Upper lobe of right lung (tissue), 1 donor: ENCODE results near the gene ITGA1. TPM values are rescaled to one million over a fixed set of nuclear protein-coding genes. Genes with fewer than 3 reads are reported as not detected.

Experiments used
- ATAC-seq: fragments of 200-7000 bp; cut with Tn5 transposase; one replicate; pipeline ENCODE4 v1.9.1; 2020; ENCODE audit warnings: mild to moderate bottlenecking, moderate library complexity
- DNase-seq: peaks from one replicate; pipeline ENCODE4 v3.0.0-alpha.2; 2020
- H3K27ac ChIP-seq: fragments of 200-600 bp; one replicate; pipeline ENCODE4 v1.8.0; 2022
- H3K27me3 ChIP-seq: fragments of 200-600 bp; one replicate; pipeline ENCODE4 v1.8.0; 2022; ENCODE audit warnings: mild to moderate bottlenecking
- H3K36me3 ChIP-seq: fragments of 200-600 bp; one replicate; pipeline ENCODE4 v1.8.0; 2022
- H3K4me1 ChIP-seq: fragments of 200-600 bp; one replicate; pipeline ENCODE4 v1.8.0; 2022
- H3K4me3 ChIP-seq: fragments of 200-600 bp; one replicate; pipeline ENCODE4 v1.8.0; 2022; ENCODE audit warnings: mild to moderate bottlenecking
- H3K9me3 ChIP-seq: fragments of 200-600 bp; one replicate; pipeline ENCODE4 v1.8.0; 2022
- CTCF ChIP-seq: fragments of 200-600 bp; IDR thresholded peaks from one replicate; pipeline ENCODE4 v1.8.0; 2022; ENCODE audit warnings: antibody characterized with exemption
- intact Hi-C: fragments of 100-400 bp; cut with DNase I; formaldehyde crosslinking; loops from one replicate; pipeline ENCODE4 v1.11.0; 2022
- total RNA-seq: library from RNA; stranded (reverse); fragmentation: NEBNext Ultra II Directional; extraction: Animal tissue kit (Norgen Biotek cat#: 25700); gene quantifications from one replicate; pipeline ENCODE4 v1.2.1, GENCODE V29; 2021
- donor health status: DM: no; HTN: yes; CAD: no; lungs with severe emphysema.

Gene ITGA1
- total RNA-seq, 1 donor from 2014 or later, result 94.8 TPM

- no peak for ATAC-seq
- no peak overlapping the region for H3K27ac ChIP-seq
Measured at GRCh38 chr5:52886206-52886605, 98.5 kb downstream of the ITGA1 start.

GRCh38 chr5:52887066-52887465 is 99.3 kb downstream of the ITGA1 start:
- Histone ChIP-seq H3K27ac (no peak overlapping the region), H3K4me1 (no peaks in the 10 kb centered on the region), H3K36me3 (peaks cover 12% of the 10 kb centered on the region), H3K4me3 (no peak overlapping the region), H3K27me3 (no peaks in the 10 kb centered on the region), H3K9me3 (no peaks in the 10 kb centered on the region)
- DNase-seq (no peak), ATAC-seq (no peak)
- no peak for TF ChIP-seq CTCF
- intact Hi-C loops, result no loop called here

More at GRCh38 chr5:52886206-52886605, 98.5 kb downstream of the ITGA1 start:
- Histone ChIP-seq H3K4me3 (no peak overlapping the region), H3K9me3 (no peaks in the 10 kb centered on the region), H3K27me3 (no peaks in the 10 kb centered on the region), H3K36me3 (peaks cover 12% of the 10 kb centered on the region), H3K4me1 (no peaks in the 10 kb centered on the region)
- intact Hi-C loops, result no loop called here
- TF ChIP-seq CTCF, result no peak
- DNase-seq, result no peak

GRCh38 chr5:52888363-52888762 is 100.6 kb downstream of the ITGA1 start:
- Histone ChIP-seq H3K27ac (no peak overlapping the region), H3K27me3 (no peaks in the 10 kb centered on the region), H3K36me3 (peaks cover 12% of the 10 kb centered on the region), H3K4me1 (peaks cover 6% of the 10 kb centered on the region), H3K9me3 (no peaks in the 10 kb centered on the region), H3K4me3 (no peak overlapping the region)
- DNase-seq (no peak), ATAC-seq (no peak)
- intact Hi-C loops, result no loop called here
- TF ChIP-seq CTCF, result no peak

- DNase-seq (no peak), ATAC-seq (no peak)
- Histone ChIP-seq H3K9me3 (no peaks in the 10 kb centered on the region), H3K36me3 (peaks cover 12% of the 10 kb centered on the region), H3K27me3 (no peaks in the 10 kb centered on the region), H3K4me3 (no peak overlapping the region), H3K27ac (no peak overlapping the region), H3K4me1 (peaks cover 21% of the 10 kb centered on the region)
- intact Hi-C loops, result no loop called here
- TF ChIP-seq CTCF, result no peak
Measured at GRCh38 chr5:52892242-52892878, 104.6 kb downstream of the ITGA1 start.

GRCh38 chr5:52893105-52893504 is 105.4 kb downstream of the ITGA1 start:
- no peak overlapping the region for H3K27ac ChIP-seq
- DNase-seq, result no peak
- H3K27me3 ChIP-seq, result no peaks in the 10 kb centered on the region
- peaks cover 21% of the 10 kb centered on the region for H3K4me1 ChIP-seq
- peaks cover 11% of the 10 kb centered on the region for H3K36me3 ChIP-seq
- no peak for TF ChIP-seq CTCF
- intact Hi-C loops, result no loop called here
- no peak for ATAC-seq
- H3K9me3 ChIP-seq, result no peaks in the 10 kb centered on the region
- no peak overlapping the region for H3K4me3 ChIP-seq

- ATAC-seq (no peak), DNase-seq (no peak)
- Histone ChIP-seq H3K4me3 (no peak overlapping the region), H3K9me3 (no peaks in the 10 kb centered on the region), H3K4me1 (peaks cover 21% of the 10 kb centered on the region), H3K27me3 (no peaks in the 10 kb centered on the region), H3K27ac (no peak overlapping the region), H3K36me3 (peaks cover 16% of the 10 kb centered on the region)
- TF ChIP-seq CTCF, result no peak
- intact Hi-C loops, result no loop called here
Measured at GRCh38 chr5:52893863-52894262, 106.1 kb downstream of the ITGA1 start.
